IPS-18c (cell line): ENCODE measurements around the gene ARIH2.
"Not testable (repeated sequence)": the region's sequence is repeated elsewhere in the genome, so short reads cannot be mapped to it uniquely, and the experiment has no call there.

Source experiments
- H3K4me3 ChIP-seq: 2 replicates; pipeline ENCODE4 v1.7.0; 2013; ENCODE audit warnings: low read depth, mild to moderate bottlenecking, low read length, moderate library complexity; ENCODE audit not compliant: insufficient read depth
- H3K9me3 ChIP-seq: one replicate; pipeline ENCODE4 v1.6.1; 2013; ENCODE audit warnings: mild to moderate bottlenecking, low read length, moderate library complexity; ENCODE audit not compliant: control insufficient read depth, insufficient read depth

The ARIH2 gene

GRCh38 chr3:49007068-49007770, 88.6 kb downstream of the ARIH2 start, which contains the start of gene WDR6:
WDR6 (plus strand) TSS chr3:49007391; CDS start chr3:49007432, 41 bp downstream.
- Histone ChIP-seq H3K9me3 (no peaks in the 10 kb centered on the region), H3K4me3 (peak within 1 kb of the TSS; percentile 79)

GRCh38 chr3:49007771-49008528, 89.3 kb downstream of the ARIH2 start:
- no peaks in the 10 kb centered on the region for H3K9me3 ChIP-seq
- H3K4me3 ChIP-seq, result peak overlapping the region; percentile 79

GRCh38 chr3:49008627-49009026, 90.0 kb downstream of the ARIH2 start:
- H3K4me3 ChIP-seq, result peak overlapping the region; percentile 42

GRCh38 chr3:49009396-49009795, 90.8 kb downstream of the ARIH2 start:
- H3K9me3 ChIP-seq, result no peaks in the 10 kb centered on the region
- H3K4me3 ChIP-seq, result no peak overlapping the region

More at GRCh38 chr3:49008627-49009026, 90.0 kb downstream of the ARIH2 start:
- H3K9me3 ChIP-seq, result not testable (repeated sequence)

GRCh38 chr3:49012441-49013017, 93.9 kb downstream of the ARIH2 start:
- no peak overlapping the region for H3K4me3 ChIP-seq
- no peaks in the 10 kb centered on the region for H3K9me3 ChIP-seq

- no peak overlapping the region for H3K4me3 ChIP-seq
- H3K9me3 ChIP-seq, result no peaks in the 10 kb centered on the region
Observed at GRCh38 chr3:49013113-49013737, 94.6 kb downstream of the ARIH2 start.

- Histone ChIP-seq H3K9me3 (no peaks in the 10 kb centered on the region), H3K4me3 (no peak overlapping the region)
Observed at GRCh38 chr3:49013738-49014660, 95.4 kb downstream of the ARIH2 start.

GRCh38 chr3:49015072-49015471, 96.4 kb downstream of the ARIH2 start:
- Histone ChIP-seq H3K9me3 (no peaks in the 10 kb centered on the region), H3K4me3 (no peak overlapping the region)

GRCh38 chr3:49015765-49016164, 97.1 kb downstream of the ARIH2 start:
- Histone ChIP-seq H3K4me3 (no peak overlapping the region), H3K9me3 (no peaks in the 10 kb centered on the region)

GRCh38 chr3:49016414-49017228, 98.0 kb downstream of the ARIH2 start:
- no peaks in the 10 kb centered on the region for H3K9me3 ChIP-seq
- no peak overlapping the region for H3K4me3 ChIP-seq

GRCh38 chr3:49017229-49017970, 98.8 kb downstream of the ARIH2 start:
- H3K9me3 ChIP-seq, result no peaks in the 10 kb centered on the region
- peak overlapping the region; percentile 91 for H3K4me3 ChIP-seq

- H3K4me3 ChIP-seq, result peak within 1 kb of the TSS; percentile 91
Observed at GRCh38 chr3:49017971-49018706, 99.5 kb downstream of the ARIH2 start, which contains the start of gene DALRD3. DALRD3 (minus strand) TSS chr3:49018580; CDS start chr3:49018564, 16 bp downstream.

GRCh38 chr3:49018707-49019006, 100.0 kb downstream of the ARIH2 start:
- peak overlapping the region; percentile 91 for H3K4me3 ChIP-seq

More at GRCh38 chr3:49017971-49018706, 99.5 kb downstream of the ARIH2 start, which contains the start of gene DALRD3:
- H3K9me3 ChIP-seq, result no peaks in the 10 kb centered on the region

GRCh38 chr3:49019941-49020329, 101.3 kb downstream of the ARIH2 start:
- peak overlapping the region; percentile 99 for H3K4me3 ChIP-seq
- no peaks in the 10 kb centered on the region for H3K9me3 ChIP-seq

More at GRCh38 chr3:49018707-49019006, 100.0 kb downstream of the ARIH2 start:
- no peaks in the 10 kb centered on the region for H3K9me3 ChIP-seq
